BE2C (cell line): ENCODE data around the gene LLGL1.

Experiments used
- DNase-seq: peaks from one replicate; pipeline ENCODE4 v3.0.0-alpha.2; 2020
- H3K27me3 ChIP-seq: fragments of 250-450 bp; sonication (Bioruptor Pico); 2 replicates; pipeline ENCODE4 v1.5.1; 2020; ENCODE audit warnings: mild to moderate bottlenecking
- H3K36me3 ChIP-seq: fragments of 250-450 bp; sonication (Bioruptor Pico); 2 replicates; pipeline ENCODE4 v1.5.1; 2020; ENCODE audit warnings: mild to moderate bottlenecking
- H3K4me1 ChIP-seq: fragments of 250-450 bp; sonication (Bioruptor Pico); 2 replicates; pipeline ENCODE4 v1.5.1; 2020
- H3K4me3 ChIP-seq: 2 replicates; pipeline ENCODE4 v1.5.1; 2011; ENCODE audit warnings: low read depth, low read length
- H3K9me3 ChIP-seq: fragments of 250-450 bp; sonication (Bioruptor Pico); 2 replicates; pipeline ENCODE4 v1.5.1; 2020
- CTCF ChIP-seq: IDR thresholded peaks from 2 replicates; pipeline ENCODE4 v1.5.1; 2012; ENCODE audit warnings: mild to moderate bottlenecking, low read depth, low read length

Gene LLGL1

DNA sequence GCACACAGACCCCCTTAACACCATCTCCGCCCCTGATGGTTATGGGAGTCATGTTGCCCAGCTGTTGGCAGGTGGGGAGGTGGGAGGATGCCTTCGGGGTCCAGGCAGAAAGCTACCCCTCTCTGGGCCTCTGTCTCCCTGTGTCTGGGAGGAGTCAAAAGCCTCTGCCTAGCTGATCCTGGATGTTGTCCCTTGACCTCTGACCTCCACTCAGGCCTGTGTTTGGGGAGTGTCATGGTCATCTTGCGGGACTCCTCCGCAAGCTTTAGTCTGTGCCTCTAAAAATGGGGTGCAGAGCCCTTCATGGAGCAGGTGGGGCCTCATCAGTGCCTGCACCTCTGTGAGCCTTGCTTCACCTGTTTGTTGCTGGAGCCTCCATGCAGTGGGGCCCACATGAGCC, 3.8 kb downstream of the LLGL1 start:
- TF ChIP-seq CTCF = no peak
- no peak for DNase-seq
- H3K27me3 ChIP-seq = no peaks in the 10 kb centered on the region

GRCh38 chr17:18229771-18230170, 4.3 kb downstream of the LLGL1 start:
- TF ChIP-seq CTCF = no peak
- H3K4me3 ChIP-seq = no peak overlapping the region

More for the DNA sequence above, 3.8 kb downstream of the LLGL1 start:
- peaks cover 4% of the 10 kb centered on the region; the same call in 1 of the 2 replicates for H3K4me1 ChIP-seq
- no peaks in the 10 kb centered on the region for H3K9me3 ChIP-seq
- H3K36me3 ChIP-seq = no peaks in the 10 kb centered on the region
- H3K4me3 ChIP-seq = no peak overlapping the region

GRCh38 chr17:18230288-18231141, 5.1 kb downstream of the LLGL1 start:
- no peak overlapping the region for H3K4me3 ChIP-seq
- no peak for TF ChIP-seq CTCF
- H3K36me3 ChIP-seq = no peaks in the 10 kb centered on the region
- H3K4me1 ChIP-seq = no peaks in the 10 kb centered on the region
- no peaks in the 10 kb centered on the region for H3K9me3 ChIP-seq
- H3K27me3 ChIP-seq = no peaks in the 10 kb centered on the region
- no peak for DNase-seq

More at GRCh38 chr17:18229771-18230170, 4.3 kb downstream of the LLGL1 start:
- DNase-seq = no peak
- Histone ChIP-seq H3K27me3 (no peaks in the 10 kb centered on the region), H3K36me3 (no peaks in the 10 kb centered on the region), H3K4me1 (peaks cover 3% of the 10 kb centered on the region; the same call in 1 of the 2 replicates), H3K9me3 (no peaks in the 10 kb centered on the region)

GRCh38 chr17:18231164-18231563, 5.7 kb downstream of the LLGL1 start:
- Histone ChIP-seq H3K4me3 (no peak overlapping the region), H3K4me1 (no peaks in the 10 kb centered on the region), H3K36me3 (no peaks in the 10 kb centered on the region), H3K9me3 (no peaks in the 10 kb centered on the region), H3K27me3 (no peaks in the 10 kb centered on the region)
- no peak for DNase-seq
- no peak for TF ChIP-seq CTCF

- no peak for TF ChIP-seq CTCF
- Histone ChIP-seq H3K4me1 (no peaks in the 10 kb centered on the region), H3K36me3 (no peaks in the 10 kb centered on the region)
These were observed 8.5 kb downstream of the LLGL1 start for GRCh38 chr17:18233803-18234518.

More at GRCh38 chr17:18233803-18234518, 8.5 kb downstream of the LLGL1 start:
- Histone ChIP-seq H3K9me3 (no peaks in the 10 kb centered on the region), H3K27me3 (no peaks in the 10 kb centered on the region), H3K4me3 (no peak overlapping the region)
- DNase-seq = no peak
